GM21723 (cell line): Measurements from ENCODE around the gene PRSS33.

Source experiments
- ATAC-seq: cut with Tn5 transposase; IDR thresholded peaks from one replicate; pipeline ENCODE4 v1.9.1; 2021; ENCODE audit warnings: mild to moderate bottlenecking, moderate library complexity; ENCODE audit not compliant: unreplicated experiment

The PRSS33 gene

DNA sequence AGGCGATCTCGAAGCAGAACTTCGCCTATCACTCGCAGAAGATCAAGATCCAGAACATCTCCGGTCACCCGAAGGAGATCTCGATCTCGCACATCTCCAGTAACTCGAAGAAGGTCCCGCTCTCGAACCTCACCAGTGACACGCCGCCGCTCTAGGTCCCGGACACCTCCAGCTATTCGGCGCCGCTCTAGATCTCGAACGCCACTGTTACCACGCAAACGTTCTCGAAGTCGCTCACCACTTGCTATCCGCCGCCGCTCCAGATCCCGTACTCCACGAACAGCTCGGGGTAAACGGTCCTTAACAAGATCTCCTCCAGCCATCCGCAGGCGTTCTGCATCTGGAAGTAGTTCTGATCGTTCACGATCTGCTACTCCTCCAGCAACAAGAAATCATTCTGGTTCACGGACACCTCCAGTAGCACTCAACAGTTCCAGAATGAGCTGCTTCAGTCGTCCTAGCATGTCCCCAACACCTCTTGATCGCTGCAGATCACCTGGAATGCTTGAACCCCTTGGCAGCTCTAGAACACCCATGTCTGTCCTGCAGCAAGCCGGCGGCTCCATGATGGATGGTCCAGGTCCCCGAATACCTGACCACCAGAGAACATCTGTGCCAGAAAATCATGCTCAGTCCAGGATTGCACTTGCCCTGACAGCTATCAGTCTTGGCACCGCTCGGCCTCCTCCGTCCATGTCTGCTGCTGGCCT lies 20.8 kb downstream of the PRSS33 start:
- no peak for ATAC-seq

DNA sequence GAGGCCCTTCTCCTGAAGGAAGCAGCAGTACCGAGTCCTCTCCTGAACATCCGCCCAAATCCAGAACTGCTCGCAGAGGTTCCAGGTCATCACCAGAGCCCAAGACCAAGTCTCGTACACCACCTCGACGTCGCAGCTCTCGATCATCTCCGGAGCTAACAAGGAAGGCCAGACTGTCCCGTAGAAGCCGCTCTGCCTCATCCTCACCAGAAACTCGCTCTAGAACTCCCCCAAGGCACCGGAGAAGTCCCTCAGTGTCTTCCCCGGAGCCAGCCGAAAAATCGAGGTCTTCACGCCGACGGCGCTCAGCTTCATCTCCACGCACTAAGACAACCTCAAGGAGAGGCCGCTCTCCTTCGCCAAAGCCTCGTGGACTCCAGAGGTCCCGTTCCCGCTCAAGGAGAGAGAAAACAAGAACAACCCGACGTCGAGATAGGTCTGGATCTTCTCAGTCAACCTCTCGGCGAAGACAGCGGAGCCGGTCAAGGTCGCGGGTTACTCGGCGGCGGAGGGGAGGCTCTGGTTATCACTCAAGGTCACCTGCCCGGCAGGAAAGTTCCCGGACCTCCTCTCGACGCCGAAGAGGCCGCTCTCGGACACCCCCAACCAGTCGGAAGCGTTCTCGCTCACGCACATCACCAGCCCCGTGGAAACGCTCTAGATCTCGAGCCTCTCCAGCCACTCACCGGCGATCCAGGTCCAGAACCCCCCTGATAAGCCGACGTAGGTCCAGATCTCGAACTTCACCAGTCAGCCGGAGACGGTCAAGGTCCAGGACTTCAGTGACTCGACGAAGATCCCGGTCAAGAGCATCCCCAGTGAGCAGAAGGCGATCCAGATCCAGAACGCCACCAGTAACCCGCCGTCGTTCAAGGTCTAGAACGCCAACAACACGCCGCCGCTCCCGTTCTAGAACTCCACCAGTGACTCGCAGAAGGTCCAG lies 21.6 kb downstream of the PRSS33 start:
- no peak for ATAC-seq

DNA sequence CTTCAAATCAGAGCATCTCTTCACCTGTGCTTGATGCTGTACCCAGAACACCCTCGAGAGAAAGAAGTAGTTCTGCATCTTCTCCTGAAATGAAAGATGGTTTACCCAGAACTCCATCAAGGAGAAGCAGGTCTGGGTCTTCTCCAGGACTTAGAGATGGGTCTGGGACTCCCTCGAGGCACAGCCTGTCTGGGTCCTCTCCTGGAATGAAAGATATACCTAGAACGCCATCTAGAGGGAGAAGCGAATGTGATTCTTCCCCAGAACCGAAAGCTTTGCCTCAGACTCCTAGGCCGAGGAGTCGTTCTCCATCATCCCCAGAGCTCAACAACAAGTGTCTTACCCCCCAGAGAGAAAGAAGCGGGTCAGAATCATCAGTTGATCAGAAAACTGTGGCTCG lies 22.6 kb downstream of the PRSS33 start:
- ATAC-seq, result no peak

DNA sequence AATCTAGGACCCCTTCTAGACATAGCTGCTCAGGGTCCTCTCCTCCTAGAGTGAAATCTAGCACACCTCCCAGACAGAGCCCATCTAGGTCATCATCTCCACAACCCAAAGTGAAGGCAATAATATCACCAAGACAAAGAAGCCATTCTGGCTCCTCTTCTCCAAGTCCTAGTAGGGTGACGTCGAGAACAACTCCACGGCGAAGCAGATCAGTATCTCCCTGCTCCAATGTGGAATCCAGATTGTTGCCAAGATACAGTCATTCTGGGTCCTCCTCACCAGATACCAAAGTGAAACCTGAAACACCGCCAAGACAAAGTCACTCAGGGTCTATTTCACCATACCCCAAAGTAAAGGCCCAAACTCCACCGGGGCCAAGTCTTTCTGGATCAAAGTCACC lies 24.2 kb downstream of the PRSS33 start:
- ATAC-seq, result no peak

DNA sequence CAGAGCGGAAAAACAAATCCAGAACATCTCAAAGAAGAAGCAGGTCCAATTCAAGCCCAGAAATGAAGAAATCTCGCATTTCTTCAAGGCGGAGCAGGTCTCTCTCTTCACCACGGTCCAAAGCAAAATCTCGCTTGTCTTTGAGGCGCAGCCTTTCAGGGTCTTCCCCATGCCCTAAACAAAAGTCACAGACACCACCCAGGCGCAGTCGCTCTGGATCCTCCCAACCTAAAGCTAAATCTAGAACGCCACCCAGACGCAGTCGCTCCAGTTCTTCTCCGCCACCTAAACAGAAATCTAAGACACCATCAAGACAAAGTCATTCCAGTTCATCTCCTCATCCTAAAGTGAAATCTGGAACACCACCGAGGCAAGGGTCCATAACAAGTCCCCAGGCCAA lies 24.6 kb downstream of the PRSS33 start:
- ATAC-seq, result no peak

DNA sequence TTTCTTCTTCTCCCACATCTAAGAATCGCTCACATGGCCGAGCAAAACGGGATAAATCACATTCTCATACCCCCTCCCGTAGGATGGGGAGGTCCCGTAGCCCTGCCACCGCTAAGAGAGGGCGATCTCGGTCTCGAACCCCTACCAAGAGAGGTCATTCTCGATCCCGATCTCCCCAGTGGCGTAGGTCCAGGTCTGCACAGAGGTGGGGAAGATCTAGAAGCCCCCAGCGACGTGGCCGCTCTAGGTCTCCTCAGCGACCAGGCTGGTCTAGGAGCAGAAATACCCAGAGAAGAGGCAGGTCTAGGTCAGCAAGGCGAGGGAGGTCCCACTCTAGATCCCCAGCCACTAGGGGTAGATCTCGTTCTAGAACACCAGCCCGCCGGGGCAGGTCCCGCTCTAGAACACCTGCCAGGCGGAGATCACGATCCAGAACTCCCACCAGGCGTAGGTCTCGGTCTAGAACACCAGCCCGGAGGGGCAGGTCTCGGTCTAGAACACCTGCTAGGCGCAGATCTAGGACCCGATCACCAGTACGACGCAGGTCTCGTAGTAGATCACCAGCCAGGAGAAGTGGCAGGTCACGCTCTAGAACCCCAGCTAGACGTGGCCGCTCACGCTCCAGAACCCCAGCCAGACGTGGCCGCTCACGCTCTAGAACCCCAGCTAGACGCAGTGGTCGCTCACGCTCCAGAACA lies 25.3 kb downstream of the PRSS33 start:
- ATAC-seq, result no peak

DNA sequence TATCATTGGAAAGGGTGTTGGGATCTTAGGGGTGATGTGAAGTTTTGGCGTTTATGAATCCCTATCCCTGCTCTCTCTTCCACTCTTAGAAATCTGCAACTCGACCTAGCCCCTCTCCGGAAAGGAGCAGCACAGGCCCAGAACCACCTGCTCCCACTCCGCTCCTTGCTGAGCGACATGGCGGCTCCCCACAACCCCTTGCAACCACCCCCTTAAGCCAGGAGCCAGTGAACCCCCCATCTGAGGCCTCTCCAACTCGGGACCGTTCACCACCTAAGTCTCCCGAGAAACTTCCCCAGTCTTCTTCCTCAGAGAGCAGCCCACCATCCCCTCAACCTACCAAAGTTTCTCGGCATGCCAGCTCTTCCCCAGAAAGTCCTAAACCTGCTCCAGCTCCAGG lies 25.9 kb downstream of the PRSS33 start:
- ATAC-seq, result no peak

DNA sequence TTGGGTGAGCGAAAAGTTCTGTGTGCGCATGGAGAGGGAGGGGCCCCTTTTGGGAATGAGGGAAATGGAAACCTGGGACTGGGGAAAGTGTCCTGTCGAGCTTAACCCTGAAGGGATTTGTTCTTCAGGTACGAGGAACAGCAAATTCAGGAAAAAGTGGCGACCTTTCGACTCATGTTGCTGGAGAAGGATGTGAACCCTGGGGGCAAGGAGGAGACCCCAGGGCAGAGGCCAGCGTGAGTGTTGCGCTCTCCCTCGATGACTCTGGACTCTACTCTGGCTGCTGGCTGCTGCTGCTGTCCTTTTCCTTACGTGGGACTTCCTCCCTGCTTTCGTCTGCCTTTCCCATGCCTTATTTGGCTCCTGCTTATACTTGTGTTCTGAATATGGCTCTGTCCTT lies 30.0 kb downstream of the PRSS33 start:
- ATAC-seq, result no peak

DNA sequence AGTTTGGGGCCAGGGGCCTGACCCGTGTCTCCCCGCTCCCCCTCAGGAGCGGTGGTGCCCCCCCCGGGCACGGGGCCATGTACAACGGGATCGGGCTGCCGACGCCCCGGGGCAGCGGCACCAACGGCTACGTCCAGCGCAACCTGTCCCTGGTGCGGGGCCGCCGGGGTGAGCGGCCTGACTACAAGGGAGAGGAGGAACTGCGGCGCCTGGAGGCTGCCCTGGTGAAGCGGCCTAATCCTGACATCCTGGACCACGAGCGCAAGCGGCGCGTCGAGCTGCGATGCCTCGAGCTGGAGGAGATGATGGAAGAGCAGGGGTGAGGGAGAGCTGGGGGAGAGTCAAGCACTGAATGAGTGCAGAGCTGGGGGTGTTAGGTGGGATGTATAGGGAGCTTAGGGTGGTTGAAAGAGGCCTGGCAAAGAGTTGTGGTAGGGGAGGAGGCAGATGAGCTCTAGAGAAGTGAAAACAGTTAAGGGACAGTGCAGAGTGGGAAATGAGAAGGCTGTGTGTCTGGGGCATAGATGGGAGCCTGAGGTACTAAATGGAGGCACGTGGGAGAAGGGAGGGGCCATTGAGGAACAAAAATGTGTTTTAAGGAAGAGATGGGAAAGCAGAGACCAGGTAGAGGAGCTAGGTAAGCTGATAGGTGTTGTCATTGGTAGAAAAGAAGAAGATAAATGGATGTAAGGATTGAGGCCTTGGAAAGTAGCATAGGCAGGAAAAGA lies 30.9 kb downstream of the PRSS33 start:
- ATAC-seq, result no peak

DNA sequence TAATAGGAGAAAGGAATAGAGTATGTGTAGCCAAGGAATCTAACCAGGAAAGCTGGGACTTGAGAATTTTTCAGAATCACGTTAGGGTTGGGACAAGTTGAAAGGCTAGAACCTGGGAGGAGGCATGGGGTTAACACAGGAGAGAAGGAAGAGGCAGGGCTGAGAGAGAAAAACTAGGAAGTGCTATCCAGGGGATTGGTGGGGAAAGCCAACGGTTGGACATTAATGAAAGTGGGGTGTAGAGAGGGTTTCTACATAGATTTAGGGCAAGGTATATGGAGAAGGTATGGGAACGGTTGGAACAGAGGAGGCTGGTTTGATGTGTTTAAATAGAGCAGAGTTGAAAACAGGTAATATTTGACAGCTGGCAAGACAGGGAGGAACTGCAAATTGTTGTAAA lies 32.2 kb downstream of the PRSS33 start:
- no peak for ATAC-seq

DNA sequence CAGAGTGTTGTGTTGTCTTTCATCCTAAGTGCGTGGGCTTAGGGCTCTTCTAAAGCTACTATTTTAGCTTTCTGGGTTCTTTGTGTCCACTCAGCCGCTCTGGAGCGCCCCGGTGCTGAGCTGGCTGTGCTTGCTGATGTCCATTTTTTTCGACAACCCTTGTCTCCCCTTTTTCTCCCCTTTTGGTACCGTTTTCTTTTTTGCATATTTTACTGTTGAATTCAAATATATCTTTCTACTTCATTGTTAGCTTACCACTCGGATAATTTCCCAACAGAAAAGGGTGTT lies 33.7 kb downstream of the PRSS33 start:
- ATAC-seq, result no peak

DNA sequence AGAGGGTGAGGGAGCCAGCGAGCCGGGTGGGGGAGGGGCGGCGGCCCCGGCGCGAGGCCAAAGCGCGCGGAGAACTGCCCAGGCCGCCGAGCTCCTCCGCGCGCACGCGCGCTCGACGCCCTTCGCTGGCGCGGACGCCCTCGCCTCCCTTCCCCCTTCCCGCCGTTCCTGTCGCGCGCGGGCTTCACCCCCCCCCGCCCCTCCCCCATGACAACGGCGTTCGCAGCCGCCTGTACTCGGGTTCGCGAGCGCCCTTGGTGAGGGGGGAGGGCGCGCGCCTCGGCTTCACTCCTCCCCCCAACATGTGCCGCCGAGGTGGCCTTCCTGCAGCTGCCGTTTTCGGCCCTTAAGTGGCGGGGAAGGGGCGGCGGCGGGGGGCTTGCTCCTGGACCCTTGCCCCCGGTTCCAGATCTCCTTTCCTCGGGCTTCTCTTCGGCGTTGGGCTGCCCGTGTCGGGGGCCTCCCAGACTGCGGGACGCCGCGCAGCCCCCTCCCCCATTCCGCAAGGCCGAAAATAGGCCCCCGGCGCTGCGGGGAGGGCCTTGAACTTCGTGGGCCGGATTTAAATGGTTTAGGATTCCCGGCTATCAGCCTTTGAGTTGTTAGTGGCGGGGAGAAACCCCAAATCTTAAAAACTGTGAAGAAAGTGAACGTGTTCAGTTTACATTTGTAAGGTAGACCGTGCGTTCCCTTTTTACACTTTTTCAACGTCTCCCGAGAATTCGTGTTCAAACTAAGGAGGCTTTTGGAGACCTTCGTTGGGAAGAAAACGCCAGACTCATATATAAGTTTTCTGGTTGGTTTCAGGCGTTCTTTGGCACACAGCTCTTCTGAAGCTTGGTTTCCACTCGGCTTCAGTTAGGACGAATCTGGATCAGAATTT lies 34.3 kb downstream of the PRSS33 start:
- ATAC-seq, result peak; percentile 45

DNA sequence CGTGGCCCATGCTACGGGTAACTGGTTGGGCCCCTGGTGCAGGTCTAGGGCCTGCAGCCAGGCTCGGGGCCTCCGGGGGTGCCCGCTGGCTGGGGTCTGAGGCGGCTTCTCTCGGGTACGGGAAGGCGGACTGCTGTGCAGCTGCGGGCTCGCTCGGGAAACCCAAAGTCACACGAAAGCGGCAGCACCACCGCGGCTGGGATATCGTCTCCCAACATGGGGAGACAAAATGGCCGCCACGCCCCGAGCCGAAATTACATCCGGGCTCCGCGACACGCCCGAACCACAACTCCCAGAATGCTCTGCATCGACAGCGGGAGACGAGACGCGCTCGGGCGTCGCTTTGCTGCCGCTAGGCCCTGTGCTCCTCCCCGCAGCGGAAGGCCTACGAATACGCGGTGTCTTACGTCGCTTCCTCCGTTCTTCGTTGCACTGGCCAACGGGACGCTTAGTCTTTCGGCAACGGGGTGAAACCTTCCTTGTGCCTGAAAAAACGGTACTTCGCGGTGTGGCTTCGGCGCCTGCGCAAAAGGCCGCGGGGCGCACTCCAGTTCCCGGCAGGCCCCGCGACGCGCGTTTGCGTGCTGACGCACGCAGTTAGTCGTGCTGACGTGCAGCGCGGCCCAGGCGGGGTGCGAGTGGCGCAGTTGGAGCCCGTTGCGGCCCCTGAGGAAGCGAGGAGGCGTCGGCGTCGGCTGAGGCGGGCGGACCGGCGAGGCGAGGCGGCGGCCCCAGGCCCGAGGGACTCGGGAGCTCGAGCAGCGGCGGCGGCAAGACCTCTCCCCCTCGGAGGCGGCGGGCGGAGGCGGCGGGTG lies 35.1 kb downstream of the PRSS33 start, which contains the start of gene SRRM2:
Gene SRRM2, plus strand, starts transcription at position 604 of the 815 bp plus-strand sequence. CDS start 3,727 bp downstream, outside the sequence.
- peak; percentile 82 for ATAC-seq

DNA sequence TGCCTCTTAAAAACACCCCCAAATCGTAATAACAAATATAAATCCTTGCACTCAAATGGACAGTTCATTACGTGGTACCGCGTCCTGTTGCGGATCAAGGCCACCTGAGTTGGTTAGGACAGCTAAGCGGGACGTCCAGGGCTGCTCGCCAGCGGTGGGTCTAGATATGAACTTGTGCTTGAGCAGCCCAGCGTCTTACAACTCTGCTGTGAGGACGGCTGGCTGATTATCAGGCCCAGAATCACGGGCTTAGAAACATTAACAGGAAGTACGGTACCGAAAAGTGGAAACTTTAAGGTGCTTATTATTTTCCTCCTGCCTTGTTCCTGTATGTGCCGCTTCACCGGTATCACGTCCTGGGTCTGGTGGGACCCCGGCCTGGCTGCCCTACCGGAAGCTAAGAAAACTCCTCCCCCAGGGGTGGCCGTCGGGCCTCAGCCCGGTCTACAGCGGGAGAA lies 35.8 kb downstream of the PRSS33 start:
- ATAC-seq, result peak; percentile 35

DNA sequence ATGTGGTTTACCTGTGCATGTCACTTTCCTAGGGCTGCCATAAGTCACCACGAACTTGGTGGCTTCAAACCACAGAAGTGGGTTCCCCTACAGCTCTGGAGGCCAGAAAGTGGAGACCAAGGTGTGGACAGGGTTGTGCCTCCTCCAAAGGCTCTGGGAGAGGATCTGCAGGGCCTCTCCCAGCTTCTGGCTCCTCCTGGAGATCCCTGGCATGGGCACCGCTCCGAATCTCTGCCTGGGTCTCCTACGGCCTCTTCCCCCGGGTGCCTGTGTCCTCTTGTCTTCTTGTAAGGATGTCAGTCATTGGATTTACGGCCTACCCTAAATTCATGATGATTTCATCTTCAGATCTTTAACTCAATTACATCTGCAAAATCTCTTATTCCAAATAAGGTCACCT lies 37.4 kb downstream of the PRSS33 start:
- ATAC-seq, result no peak

DNA sequence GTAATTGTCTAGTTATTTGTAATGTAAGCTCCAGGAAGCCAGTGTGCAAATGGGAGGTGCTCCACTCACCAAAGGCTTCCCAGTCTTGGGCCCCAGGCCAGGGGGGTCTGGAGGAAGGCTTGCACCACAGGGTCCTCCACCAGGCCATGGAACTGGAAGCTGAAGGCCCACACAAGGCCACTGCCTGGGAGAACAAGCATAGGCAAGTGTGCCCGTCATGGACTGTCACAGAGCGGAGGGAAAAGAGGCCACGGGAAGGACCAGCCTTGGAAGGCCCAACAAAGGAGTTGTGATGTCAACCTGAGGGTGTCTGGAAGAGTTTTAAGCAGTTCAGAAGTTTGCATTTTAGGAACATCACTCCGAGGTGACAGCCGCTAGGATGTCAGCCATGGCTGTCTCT lies 37.9 kb downstream of the PRSS33 start:
- no peak for ATAC-seq

DNA sequence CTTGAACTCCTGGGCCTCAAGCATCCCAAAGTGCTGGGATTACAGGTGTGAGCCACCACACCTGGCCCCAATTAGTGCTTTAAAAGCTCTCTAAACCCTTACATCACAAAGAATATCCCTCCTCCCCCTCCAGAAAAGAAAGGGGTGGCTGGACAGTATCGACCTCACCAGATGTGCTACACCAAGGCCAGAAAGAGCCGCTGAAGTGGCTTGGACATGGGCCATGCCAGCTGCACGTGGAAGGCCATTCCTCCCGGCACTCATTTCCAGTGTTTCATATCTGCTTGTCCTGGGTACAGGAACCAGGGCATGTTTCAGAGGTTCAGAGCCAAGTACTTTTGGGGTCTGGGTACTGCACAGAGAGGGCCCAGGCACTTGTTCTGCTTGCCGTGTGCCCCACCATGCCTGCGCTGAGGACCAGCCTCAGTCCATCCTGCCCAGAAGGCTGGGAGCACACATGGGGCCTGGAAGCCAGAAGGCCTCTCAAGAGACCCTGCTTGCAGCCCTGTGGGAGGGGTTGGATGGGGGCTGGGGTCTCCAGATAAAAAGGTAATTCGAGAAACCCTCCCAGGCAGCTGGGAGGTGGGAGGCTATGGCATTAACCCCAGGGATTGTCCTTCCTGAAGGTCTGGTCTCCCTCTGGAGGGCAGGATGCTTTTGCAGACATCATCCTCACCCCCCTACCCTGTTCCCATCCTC lies 38.5 kb downstream of the PRSS33 start:
- no peak for ATAC-seq

DNA sequence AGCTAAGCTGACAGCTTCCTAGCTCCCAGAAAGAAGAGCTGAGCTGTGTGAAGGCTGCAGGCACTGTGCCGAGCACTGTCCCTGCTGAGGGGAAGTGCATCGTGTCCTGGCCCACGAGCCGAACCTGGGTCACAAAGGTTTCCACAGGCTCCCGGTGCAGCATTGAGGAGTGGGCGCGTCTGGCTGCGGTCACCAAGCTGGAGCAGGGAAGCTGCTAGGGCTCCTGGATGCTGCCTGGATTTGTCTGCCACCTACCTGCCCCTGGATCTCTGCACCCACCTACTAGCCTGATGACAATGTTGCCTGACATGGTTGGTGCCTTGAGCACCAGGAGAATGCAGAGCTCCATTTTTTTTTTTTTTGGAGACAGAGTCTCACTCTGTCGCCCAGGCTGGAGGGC lies 41.4 kb downstream of the PRSS33 start:
- no peak for ATAC-seq
